Neural cell (in vitro differentiated cells): ENCODE results near the gene PROX1.

Experiments used
- CTCF ChIP-seq: fragments of 450-650 bp; IDR thresholded peaks from 2 replicates; pipeline ENCODE4 v1.5.1; 2014; ENCODE audit warnings: antibody characterized with exemption, mild to moderate bottlenecking, moderate library complexity; ENCODE audit not compliant: poor library complexity, severe bottlenecking
- EZH2 ChIP-seq: fragments of 200-600, 300-800 bp; shearing (Covaris generic), sonication (generic); IDR thresholded peaks from 2 replicates; pipeline ENCODE4 v1.6.1; 2014; ENCODE audit warnings: antibody characterized with exemption, low read length, borderline replicate concordance, mild to moderate bottlenecking; ENCODE audit not compliant: insufficient read depth, poor library complexity, severe bottlenecking
- POLR2AphosphoS5 ChIP-seq: IDR thresholded peaks from 2 replicates; pipeline ENCODE4 v1.6.1; 2012
- REST ChIP-seq: IDR thresholded peaks from 2 replicates; pipeline ENCODE4 v1.6.1; 2012; ENCODE audit warnings: borderline replicate concordance

GRCh38 chr1:214013614-214014377 lies 26.0 kb downstream of the PROX1 start:
- no peak for TF ChIP-seq CTCF
- TF ChIP-seq REST, result no peak
- no peak for TF ChIP-seq EZH2
- no peak for TF ChIP-seq POLR2AphosphoS5
